ENCODE measurements around the gene USP46.

The USP46 gene

DNA sequence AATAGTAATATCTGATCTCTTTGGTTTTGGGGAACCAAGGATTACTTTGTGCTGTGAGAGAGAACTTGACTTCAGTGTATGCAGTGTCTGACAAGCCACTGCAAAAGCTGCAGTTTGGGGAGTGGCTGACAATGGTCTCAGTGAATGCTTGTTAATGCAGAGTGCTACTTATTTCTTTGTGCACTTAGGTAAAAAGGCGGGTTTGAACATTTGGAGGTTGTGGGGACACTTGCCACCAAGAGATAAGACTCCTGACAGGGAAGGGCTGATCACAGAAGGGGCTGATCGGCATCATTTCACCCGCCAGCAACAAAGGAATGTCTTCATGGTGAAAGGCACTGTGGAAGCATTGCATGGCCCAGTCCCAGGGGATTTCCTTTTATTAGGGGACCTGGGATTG, 28.6 kb upstream of the USP46 start:
- DNase-seq (ENCODE audit: low read depth) = no peak
- TF ChIP-seq, protein P1, sequence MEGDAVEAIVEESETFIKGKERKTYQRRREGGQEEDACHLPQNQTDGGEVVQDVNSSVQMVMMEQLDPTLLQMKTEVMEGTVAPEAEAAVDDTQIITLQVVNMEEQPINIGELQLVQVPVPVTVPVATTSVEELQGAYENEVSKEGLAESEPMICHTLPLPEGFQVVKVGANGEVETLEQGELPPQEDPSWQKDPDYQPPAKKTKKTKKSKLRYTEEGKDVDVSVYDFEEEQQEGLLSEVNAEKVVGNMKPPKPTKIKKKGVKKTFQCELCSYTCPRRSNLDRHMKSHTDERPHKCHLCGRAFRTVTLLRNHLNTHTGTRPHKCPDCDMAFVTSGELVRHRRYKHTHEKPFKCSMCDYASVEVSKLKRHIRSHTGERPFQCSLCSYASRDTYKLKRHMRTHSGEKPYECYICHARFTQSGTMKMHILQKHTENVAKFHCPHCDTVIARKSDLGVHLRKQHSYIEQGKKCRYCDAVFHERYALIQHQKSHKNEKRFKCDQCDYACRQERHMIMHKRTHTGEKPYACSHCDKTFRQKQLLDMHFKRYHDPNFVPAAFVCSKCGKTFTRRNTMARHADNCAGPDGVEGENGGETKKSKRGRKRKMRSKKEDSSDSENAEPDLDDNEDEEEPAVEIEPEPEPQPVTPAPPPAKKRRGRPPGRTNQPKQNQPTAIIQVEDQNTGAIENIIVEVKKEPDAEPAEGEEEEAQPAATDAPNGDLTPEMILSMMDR (IDR thresholded peaks at IDR 0.05; ENCODE audit: low read length, missing control alignments) = no peak
- H3K4me3 ChIP-seq (replicated peaks; ENCODE audit: low read depth, low read length) = no peak overlapping the region

DNA sequence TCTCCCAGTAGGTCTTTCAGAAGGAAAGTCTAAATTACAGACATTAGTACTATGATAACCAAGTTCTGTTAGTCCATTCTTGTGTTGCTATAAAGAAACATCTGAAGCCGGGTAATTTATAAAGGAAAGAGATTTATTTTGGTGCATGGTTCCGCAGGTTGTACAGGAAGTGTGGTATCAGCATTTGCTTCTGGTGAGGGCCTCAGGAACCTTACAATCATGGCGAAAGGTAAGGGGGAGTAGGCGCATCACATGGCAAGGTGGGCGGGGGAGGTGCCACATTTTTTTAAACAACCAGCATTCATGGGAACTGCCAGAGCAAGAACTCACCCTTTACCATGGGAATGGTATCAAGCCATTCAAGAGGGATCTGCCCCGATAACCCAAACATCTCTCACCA, 26.2 kb upstream of the USP46 start:
- TF ChIP-seq, protein P1 (IDR thresholded peaks at IDR 0.05; ENCODE audit: low read length, missing control alignments) = no peak
- no peak for DNase-seq (ENCODE audit: low read depth)
- H3K4me3 ChIP-seq (replicated peaks; ENCODE audit: low read depth, low read length) = no peak overlapping the region

DNA sequence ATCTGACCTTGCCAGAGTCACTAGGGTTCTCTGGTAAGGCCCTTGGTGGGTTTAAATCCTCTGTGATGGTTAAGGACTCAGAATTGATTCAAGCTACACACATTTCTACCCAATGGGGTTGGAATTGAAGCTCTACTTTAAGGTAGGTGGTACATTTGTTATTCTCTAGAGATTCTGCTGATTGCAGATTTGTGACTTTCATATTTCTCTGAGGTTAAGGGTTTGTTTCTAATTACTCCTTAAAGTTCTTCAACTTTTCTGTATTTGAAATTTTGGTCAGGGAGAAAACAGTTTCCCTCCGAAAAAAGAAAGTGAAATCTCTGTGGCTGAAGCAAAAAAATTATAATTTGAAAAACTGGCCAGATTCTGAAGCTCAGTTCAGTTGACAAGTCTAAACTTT, 25.8 kb upstream of the USP46 start:
- TF ChIP-seq, protein P1 (IDR thresholded peaks at IDR 0.05; ENCODE audit: low read length, missing control alignments) = no peak
- DNase-seq (ENCODE audit: low read depth) = no peak
- no peak overlapping the region for H3K4me3 ChIP-seq (replicated peaks; ENCODE audit: low read depth, low read length)

DNA sequence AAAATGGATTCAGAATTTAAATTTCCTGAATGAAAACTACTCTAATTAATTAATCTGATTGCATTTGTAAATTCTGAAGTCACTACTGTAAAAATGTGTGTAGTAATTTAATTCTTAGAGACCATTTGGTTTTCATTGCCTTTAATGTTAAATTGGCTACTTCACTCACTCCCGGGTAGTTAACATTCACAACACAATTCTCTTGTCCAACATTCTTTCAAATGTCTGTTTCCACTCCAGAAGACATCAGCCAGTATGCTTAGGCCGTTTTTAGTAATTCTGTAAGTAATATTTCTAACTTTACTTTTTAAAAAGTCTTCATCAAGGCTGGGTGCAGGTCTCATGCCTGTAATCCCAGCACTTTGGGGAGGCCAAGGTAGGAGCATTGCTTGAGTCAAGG, 21.3 kb upstream of the USP46 start:
- TF ChIP-seq, protein P1 (IDR thresholded peaks at IDR 0.05; ENCODE audit: low read length, missing control alignments) = no peak
- no peak for DNase-seq (ENCODE audit: low read depth)
- H3K4me3 ChIP-seq (replicated peaks; ENCODE audit: low read depth, low read length) = no peak overlapping the region

DNA sequence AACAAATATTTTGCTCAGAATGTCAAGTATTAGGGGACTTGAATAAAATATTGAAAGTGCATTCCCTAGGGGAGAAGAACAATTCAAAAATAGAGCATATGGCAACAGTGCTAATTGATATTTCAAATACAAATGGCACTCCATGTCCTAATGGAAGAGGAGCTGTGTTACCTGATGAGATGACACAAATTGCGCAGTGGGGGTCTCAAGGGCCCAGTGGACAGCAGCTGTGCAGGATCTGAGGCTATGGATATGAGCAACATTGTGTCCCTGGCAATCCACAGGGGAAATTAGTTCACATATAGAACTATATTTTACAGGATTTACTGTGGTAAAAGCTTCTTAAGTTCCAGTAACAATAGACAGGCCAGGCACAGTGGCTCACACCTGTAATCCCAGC, 17.4 kb upstream of the USP46 start:
- H3K4me3 ChIP-seq (replicated peaks; ENCODE audit: low read depth, low read length) = no peak overlapping the region
- DNase-seq (ENCODE audit: low read depth) = no peak
- TF ChIP-seq, protein P1 (IDR thresholded peaks at IDR 0.05; ENCODE audit: low read length, missing control alignments) = no peak

DNA sequence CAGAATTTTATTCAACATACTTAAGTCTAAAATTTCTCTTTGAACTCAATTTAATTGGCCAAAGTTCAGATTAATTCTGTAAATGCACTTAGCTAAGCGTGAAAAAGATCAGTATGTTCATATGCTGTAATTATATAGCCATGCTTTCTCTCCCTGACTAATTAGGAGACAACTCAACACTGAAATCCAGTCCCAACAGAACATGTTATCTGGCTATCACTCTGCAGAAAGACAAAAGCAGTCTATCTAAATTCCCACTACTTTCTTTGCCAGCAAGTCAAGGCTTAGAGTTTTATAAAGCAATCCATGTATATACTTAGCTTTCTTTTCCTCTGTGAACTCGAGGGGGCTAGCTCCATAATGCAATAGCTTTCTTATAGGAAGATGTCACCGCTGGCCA, 16.0 kb upstream of the USP46 start:
- no peak overlapping the region for H3K4me3 ChIP-seq (replicated peaks; ENCODE audit: low read depth, low read length)
- DNase-seq (ENCODE audit: low read depth) = no peak
- TF ChIP-seq, protein P1 (IDR thresholded peaks at IDR 0.05; ENCODE audit: low read length, missing control alignments) = no peak

DNA sequence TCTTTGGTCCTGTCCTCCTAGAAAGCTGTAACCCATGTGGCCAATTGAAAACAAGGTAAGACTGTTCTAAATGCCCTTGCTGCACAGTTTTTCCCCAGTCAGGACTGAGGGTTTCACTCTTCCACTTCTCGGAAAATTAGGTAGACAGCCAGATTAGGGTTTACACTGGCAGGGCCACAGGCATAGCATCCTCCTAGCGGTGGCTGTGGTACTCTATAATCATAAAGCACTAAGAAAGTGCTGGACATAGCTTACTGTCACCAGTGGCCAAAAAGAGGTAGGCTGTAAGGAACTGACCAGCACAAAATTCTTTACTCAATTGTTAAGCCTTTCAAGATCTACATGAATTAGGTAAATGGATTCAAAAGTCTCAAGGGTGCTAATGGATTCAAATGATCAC, 11.6 kb upstream of the USP46 start:
- no peak for DNase-seq (ENCODE audit: low read depth)
- TF ChIP-seq, protein P1 (IDR thresholded peaks at IDR 0.05; ENCODE audit: low read length, missing control alignments) = no peak
- no peak overlapping the region for H3K4me3 ChIP-seq (replicated peaks; ENCODE audit: low read depth, low read length)
